HCT116 (cell line): ENCODE data around the gene SLC4A11.

ENCODE experiments used
- ATF3 ChIP-seq: IDR thresholded peaks from 2 replicates; pipeline ENCODE4 v1.6.1; 2012
- ELF1 ChIP-seq: IDR thresholded peaks from 2 replicates; pipeline ENCODE4 v1.6.1; 2012; ENCODE audit warnings: low read depth, borderline replicate concordance
- EZH2 ChIP-seq: fragments of 200-600 bp; sonication (generic); IDR thresholded peaks from 2 replicates; pipeline ENCODE4 v1.6.1; 2017; ENCODE audit warnings: antibody characterized with exemption, mixed run types
- MAX ChIP-seq: IDR thresholded peaks from 2 replicates; pipeline ENCODE4 v1.6.1; 2012
- POLR2A ChIP-seq: IDR thresholded peaks from 2 replicates; pipeline ENCODE4 v1.7.0; 2011; ENCODE audit warnings: borderline replicate concordance; ENCODE audit not compliant: insufficient read depth, insufficient read length; ENCODE audit errors: extremely low read depth
- REST ChIP-seq: IDR thresholded peaks from 2 replicates; pipeline ENCODE4 v1.6.1; 2012; ENCODE audit warnings: low read depth
- SP1 ChIP-seq: IDR thresholded peaks from 2 replicates; pipeline ENCODE4 v1.6.1; 2012; ENCODE audit warnings: low read depth
- ZBTB33 ChIP-seq: IDR thresholded peaks from 2 replicates; pipeline ENCODE4 v1.6.1; 2011; ENCODE audit warnings: mild to moderate bottlenecking, low read length, moderate library complexity; ENCODE audit not compliant: insufficient replicate concordance; ENCODE audit errors: extremely low read depth
- ZFX ChIP-seq: fragments of 450-650 bp; IDR thresholded peaks from 2 replicates; pipeline ENCODE4 v1.6.1; 2017
- ZNF274 ChIP-seq: fragments of 200-500 bp; sonication (Bioruptor generic); IDR thresholded peaks from 2 replicates; pipeline ENCODE4 v1.6.1; 2014; ENCODE audit warnings: mild to moderate bottlenecking, low read depth, low read length, inconsistent platforms
- TF ChIP-seq, protein P1 (sequence below), 3 experiments: fragments of 200-600 bp in 1 of 3; sonication (generic) in 1 of 3; IDR thresholded peaks in 2 of 3; conservative IDR thresholded peaks in 1 of 3; 2 replicates each; pipeline ENCODE4 v1.5.1; 2012 to 2017; ENCODE audit warnings: low read depth in 2 of 3, low read length in 2 of 3, antibody characterized with exemption in 1 of 3, borderline replicate concordance in 1 of 3, control low read depth in 1 of 3, mild to moderate bottlenecking in 1 of 3, mixed read lengths in 1 of 3, mixed run types in 1 of 3, moderate library complexity in 1 of 3; ENCODE audit not compliant: insufficient read depth in 1 of 3

GRCh38 chr20:3203315-3204123 is 35.5 kb downstream of the SLC4A11 start:
- TF ChIP-seq ZNF274 (no peak), MAX (no peak), REST (no peak), ATF3 (no peak), ZBTB33 (no peak), SP1 (no peak), ELF1 (no peak), EZH2 (no peak), ZFX (no peak), POLR2A (no peak)
- TF ChIP-seq, protein P1, sequence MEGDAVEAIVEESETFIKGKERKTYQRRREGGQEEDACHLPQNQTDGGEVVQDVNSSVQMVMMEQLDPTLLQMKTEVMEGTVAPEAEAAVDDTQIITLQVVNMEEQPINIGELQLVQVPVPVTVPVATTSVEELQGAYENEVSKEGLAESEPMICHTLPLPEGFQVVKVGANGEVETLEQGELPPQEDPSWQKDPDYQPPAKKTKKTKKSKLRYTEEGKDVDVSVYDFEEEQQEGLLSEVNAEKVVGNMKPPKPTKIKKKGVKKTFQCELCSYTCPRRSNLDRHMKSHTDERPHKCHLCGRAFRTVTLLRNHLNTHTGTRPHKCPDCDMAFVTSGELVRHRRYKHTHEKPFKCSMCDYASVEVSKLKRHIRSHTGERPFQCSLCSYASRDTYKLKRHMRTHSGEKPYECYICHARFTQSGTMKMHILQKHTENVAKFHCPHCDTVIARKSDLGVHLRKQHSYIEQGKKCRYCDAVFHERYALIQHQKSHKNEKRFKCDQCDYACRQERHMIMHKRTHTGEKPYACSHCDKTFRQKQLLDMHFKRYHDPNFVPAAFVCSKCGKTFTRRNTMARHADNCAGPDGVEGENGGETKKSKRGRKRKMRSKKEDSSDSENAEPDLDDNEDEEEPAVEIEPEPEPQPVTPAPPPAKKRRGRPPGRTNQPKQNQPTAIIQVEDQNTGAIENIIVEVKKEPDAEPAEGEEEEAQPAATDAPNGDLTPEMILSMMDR (IDR thresholded peaks at IDR 0.05 in 2 of 3, conservative IDR thresholded peaks at IDR 0.05 in 1 of 3; ENCODE audit: borderline replicate concordance in 1 of 3, insufficient read depth in 1 of 3, low read depth in 2 of 3, low read length in 2 of 3): no peak
